Astrocyte (in vitro differentiated cells and primary cell): ENCODE data around the gene PCDHB9. TPM values are rescaled to one million over a fixed set of nuclear protein-coding genes. Genes with fewer than 3 reads are reported as not detected.
"Not testable (repeated sequence)": the region's sequence is repeated elsewhere in the genome, so short reads cannot be mapped to it uniquely, and the experiment has no call there.

Source experiments
- DNase-seq: peaks from one replicate; pipeline ENCODE4 v3.0.0-alpha.2; 2010; ENCODE audit warnings: low read depth
- FAIRE-seq: peaks from 2 replicates; lab custom pipeline; 2011; peaks lifted over from hg19 to GRCh38; lab: Jason Lieb, UNC
- H2AFZ ChIP-seq: 2 replicates; pipeline ENCODE4 v1.6.0; 2012; ENCODE audit warnings: low read depth, low read length, inconsistent platforms
- H3K27ac ChIP-seq: 2 replicates; pipeline ENCODE4 v1.5.1; 2011; ENCODE audit warnings: low read depth, low read length, inconsistent platforms
- H3K27me3 ChIP-seq: 2 replicates; pipeline ENCODE4 v1.6.0; 2011; ENCODE audit warnings: low read length, inconsistent platforms; ENCODE audit not compliant: insufficient read depth
- H3K36me3 ChIP-seq: 2 replicates; pipeline ENCODE4 v1.5.1; 2011; ENCODE audit warnings: low read length, inconsistent platforms; ENCODE audit not compliant: insufficient read depth
- H3K4me1 ChIP-seq: 2 replicates; pipeline ENCODE4 v1.5.1; 2011; ENCODE audit warnings: low read length, inconsistent platforms; ENCODE audit not compliant: insufficient read depth
- H3K4me2 ChIP-seq: 2 replicates; pipeline ENCODE4 v1.6.0; 2012; ENCODE audit warnings: low read length, inconsistent platforms
- H3K4me3 ChIP-seq: 2 replicates; pipeline ENCODE4 v1.5.1; 2011; ENCODE audit warnings: low read depth, mild to moderate bottlenecking, low read length, inconsistent platforms; ENCODE audit not compliant: insufficient read depth
- H3K79me2 ChIP-seq: 2 replicates; pipeline ENCODE4 v1.6.0; 2012; ENCODE audit warnings: mild to moderate bottlenecking, low read length, inconsistent platforms; ENCODE audit not compliant: insufficient read depth
- H3K9ac ChIP-seq: 2 replicates; pipeline ENCODE4 v1.6.0; 2012; ENCODE audit warnings: mild to moderate bottlenecking, low read length, inconsistent platforms
- H3K9me3 ChIP-seq: 2 replicates; pipeline ENCODE4 v1.5.1; 2012; ENCODE audit warnings: low read depth, mild to moderate bottlenecking, low read length, inconsistent platforms; ENCODE audit not compliant: insufficient read depth
- H4K20me1 ChIP-seq: 2 replicates; pipeline ENCODE4 v1.6.0; 2012; ENCODE audit warnings: low read length, inconsistent platforms; ENCODE audit not compliant: insufficient read depth
- H3K27ac Mint-ChIP-seq: one replicate; pipeline ENCODE4 v1.8.0; 2021; ENCODE audit warnings: mild to moderate bottlenecking, mixed read lengths; ENCODE audit not compliant: unreplicated experiment
- H3K27me3 Mint-ChIP-seq: one replicate; pipeline ENCODE4 v1.8.0; 2021; ENCODE audit warnings: low read depth, mixed read lengths; ENCODE audit not compliant: unreplicated experiment
- H3K36me3 Mint-ChIP-seq: one replicate; pipeline ENCODE4 v1.8.0; 2021; ENCODE audit warnings: low read depth, mixed read lengths; ENCODE audit not compliant: unreplicated experiment
- H3K4me1 Mint-ChIP-seq: one replicate; pipeline ENCODE4 v1.8.0; 2021; ENCODE audit warnings: low read depth, mixed read lengths; ENCODE audit not compliant: unreplicated experiment
- H3K4me3 Mint-ChIP-seq: one replicate; pipeline ENCODE4 v1.8.0; 2021; ENCODE audit warnings: mild to moderate bottlenecking, moderate library complexity, mixed read lengths; ENCODE audit not compliant: unreplicated experiment
- H3K9me3 Mint-ChIP-seq: one replicate; pipeline ENCODE4 v1.8.0; 2021; ENCODE audit warnings: mild to moderate bottlenecking, mixed read lengths; ENCODE audit not compliant: unreplicated experiment
- CTCF ChIP-seq: IDR thresholded peaks from 2 replicates; pipeline ENCODE4 v1.5.1; 2011; ENCODE audit warnings: low read depth, mild to moderate bottlenecking, inconsistent platforms, low read length, moderate library complexity; ENCODE audit not compliant: insufficient read depth
- EZH2 ChIP-seq: IDR thresholded peaks from 2 replicates; pipeline ENCODE4 v1.6.1; 2012; ENCODE audit warnings: mild to moderate bottlenecking, low read length, inconsistent platforms; ENCODE audit not compliant: insufficient read depth
- total RNA-seq: library from RNA; stranded (reverse); gene quantifications from 2 replicates; pipeline ENCODE4 v1.2.1, GENCODE V29; 2021

PCDHB9 gene
- total RNA-seq, 1 donor from 2014 or later, result 3.6 TPM

DNA sequence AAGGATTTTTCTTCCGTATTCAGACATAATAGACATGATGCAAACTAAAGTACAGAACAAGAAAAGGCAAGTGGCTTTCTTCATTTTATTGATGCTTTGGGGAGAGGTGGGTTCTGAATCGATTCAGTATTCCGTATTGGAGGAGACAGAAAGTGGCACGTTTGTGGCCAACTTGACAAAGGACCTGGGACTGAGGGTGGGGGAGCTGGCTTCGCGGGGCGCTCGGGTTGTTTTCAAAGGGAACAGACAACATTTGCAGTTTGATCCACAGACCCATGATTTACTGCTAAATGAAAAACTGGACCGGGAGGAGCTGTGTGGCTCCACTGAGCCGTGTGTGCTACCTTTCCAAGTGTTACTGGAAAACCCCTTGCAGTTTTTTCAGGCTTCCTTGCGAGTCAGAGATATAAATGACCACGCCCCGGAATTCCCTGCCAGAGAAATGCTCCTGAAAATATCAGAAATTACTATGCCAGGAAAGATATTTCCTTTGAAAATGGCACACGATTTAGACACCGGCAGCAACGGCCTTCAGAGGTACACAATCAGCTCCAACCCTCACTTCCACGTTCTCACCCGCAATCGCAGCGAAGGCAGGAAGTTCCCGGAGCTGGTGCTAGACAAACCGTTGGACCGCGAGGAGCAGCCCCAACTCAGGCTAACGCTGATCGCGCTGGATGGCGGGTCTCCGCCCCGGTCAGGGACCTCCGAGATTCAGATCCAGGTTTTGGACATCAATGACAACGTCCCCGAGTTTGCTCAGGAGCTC, 36.6 kb upstream of the PCDHB9 start:
- Histone ChIP-seq H3K9me3 (peaks cover 9% of the 10 kb centered on the region), H3K36me3 (no peaks in the 10 kb centered on the region), H2AFZ (no peak overlapping the region), H3K9ac (no peak overlapping the region), H3K4me3 (no peak overlapping the region), H3K27ac (no peak overlapping the region), H3K4me2 (no peak overlapping the region), H3K4me1 (no peaks in the 10 kb centered on the region), H4K20me1 (no peaks in the 10 kb centered on the region), H3K27me3 (no peaks in the 10 kb centered on the region), H3K79me2 (no peaks in the 10 kb centered on the region)
- Mint-ChIP-seq H3K4me1 (no peaks in the 10 kb centered on the region), H3K9me3 (peaks cover 16% of the 10 kb centered on the region), H3K4me3 (no peak overlapping the region), H3K27ac (no peak overlapping the region), H3K27me3 (no peaks in the 10 kb centered on the region), H3K36me3 (peaks cover 12% of the 10 kb centered on the region)
- TF ChIP-seq CTCF, result no peak
- TF ChIP-seq EZH2, result no peak
- DNase-seq (no peak), FAIRE-seq (no peak)

DNA sequence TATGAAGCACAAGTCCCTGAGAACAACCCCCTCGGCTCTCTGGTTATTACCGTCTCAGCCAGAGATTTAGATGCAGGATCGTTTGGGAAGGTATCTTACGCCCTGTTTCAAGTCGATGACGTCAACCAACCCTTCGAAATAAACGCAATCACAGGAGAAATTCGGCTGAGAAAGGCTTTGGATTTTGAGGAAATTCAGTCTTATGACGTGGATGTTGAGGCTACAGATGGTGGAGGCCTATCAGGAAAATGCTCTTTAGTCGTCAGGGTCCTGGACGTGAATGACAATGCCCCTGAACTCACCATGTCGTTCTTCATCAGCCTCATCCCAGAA, 36.0 kb upstream of the PCDHB9 start:
- Histone ChIP-seq H3K4me3 (no peak overlapping the region), H3K4me1 (no peaks in the 10 kb centered on the region), H3K9me3 (peaks cover 9% of the 10 kb centered on the region), H3K27me3 (no peaks in the 10 kb centered on the region), H2AFZ (no peak overlapping the region), H4K20me1 (no peaks in the 10 kb centered on the region), H3K4me2 (no peak overlapping the region), H3K9ac (no peak overlapping the region), H3K79me2 (no peaks in the 10 kb centered on the region), H3K36me3 (no peaks in the 10 kb centered on the region), H3K27ac (no peak overlapping the region)
- DNase-seq (no peak), FAIRE-seq (no peak)
- Mint-ChIP-seq H3K4me1 (no peaks in the 10 kb centered on the region), H3K27ac (no peak overlapping the region), H3K9me3 (peaks cover 16% of the 10 kb centered on the region), H3K36me3 (peaks cover 12% of the 10 kb centered on the region), H3K27me3 (no peaks in the 10 kb centered on the region), H3K4me3 (no peak overlapping the region)
- TF ChIP-seq EZH2 (no peak), CTCF (no peak)

GRCh38 chr5:141151632-141152031, 35.3 kb upstream of the PCDHB9 start:
- Mint-ChIP-seq H3K36me3 (peaks cover 12% of the 10 kb centered on the region), H3K9me3 (peaks cover 19% of the 10 kb centered on the region)
- not testable (repeated sequence) for H3K4me1 Mint-ChIP-seq, H2AFZ ChIP-seq, H3K4me2 ChIP-seq, FAIRE-seq, H3K4me1 ChIP-seq, H3K36me3 ChIP-seq, H3K27ac ChIP-seq, DNase-seq, H3K79me2 ChIP-seq, H3K9ac ChIP-seq, H3K4me3 ChIP-seq, H3K27me3 ChIP-seq, H3K4me3 Mint-ChIP-seq, H4K20me1 ChIP-seq, H3K27me3 Mint-ChIP-seq, H3K27ac Mint-ChIP-seq
- H3K9me3 ChIP-seq, result peaks cover 15% of the 10 kb centered on the region

DNA sequence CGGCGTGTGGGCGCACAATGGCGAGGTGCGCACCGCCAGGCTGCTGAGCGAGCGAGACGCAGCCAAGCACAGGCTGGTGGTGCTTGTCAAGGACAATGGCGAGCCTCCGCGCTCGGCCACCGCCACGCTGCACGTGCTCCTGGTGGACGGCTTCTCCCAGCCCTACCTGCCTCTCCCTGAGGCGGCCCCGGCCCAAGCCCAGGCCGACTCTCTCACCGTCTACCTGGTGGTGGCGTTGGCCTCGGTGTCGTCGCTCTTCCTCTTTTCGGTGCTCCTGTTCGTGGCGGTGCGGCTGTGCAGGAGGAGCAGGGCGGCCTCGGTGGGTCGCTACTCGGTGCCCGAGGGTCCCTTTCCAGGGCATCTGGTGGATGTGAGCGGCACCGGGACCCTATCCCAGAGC, 34.9 kb upstream of the PCDHB9 start:
- H3K36me3 Mint-ChIP-seq, result peaks cover 13% of the 10 kb centered on the region
- peaks cover 23% of the 10 kb centered on the region for H3K9me3 Mint-ChIP-seq
- not testable (repeated sequence) for H3K4me3 ChIP-seq, H3K4me1 ChIP-seq, H3K27ac Mint-ChIP-seq, H4K20me1 ChIP-seq, H3K27me3 ChIP-seq, H3K79me2 ChIP-seq, H3K27ac ChIP-seq, H2AFZ ChIP-seq, FAIRE-seq, H3K4me1 Mint-ChIP-seq, H3K4me3 Mint-ChIP-seq, H3K27me3 Mint-ChIP-seq, DNase-seq, H3K9ac ChIP-seq, H3K36me3 ChIP-seq, H3K4me2 ChIP-seq
- peaks cover 18% of the 10 kb centered on the region for H3K9me3 ChIP-seq
